H1 (cell line): Measurements from ENCODE around the gene PCDHB3.

ENCODE experiments used
- CEBPB ChIP-seq: IDR thresholded peaks from 2 replicates; pipeline ENCODE4 v1.6.1; 2012; ENCODE audit warnings: low read depth, low read length
- CHD2 ChIP-seq: IDR thresholded peaks from 2 replicates; pipeline ENCODE4 v1.6.1; 2012; ENCODE audit warnings: low read length, improper control_type of control experiment
- EP300 ChIP-seq, 2 experiments: IDR thresholded peaks; 1 replicate in 1 of 2; 2 replicates in 1 of 2; pipeline ENCODE4 v1.6.1; 2011 to 2012; ENCODE audit warnings: low read depth in 2 of 2, low read length in 2 of 2, mild to moderate bottlenecking in 2 of 2, borderline replicate concordance in 1 of 2, inconsistent platforms in 1 of 2, moderate library complexity in 1 of 2
- EZH2 ChIP-seq: fragments of 200-600 bp; sonication (generic); IDR thresholded peaks from 2 replicates; pipeline ENCODE4 v1.7.1; 2012; ENCODE audit warnings: low read depth, mild to moderate bottlenecking, moderate library complexity, low read length, inconsistent platforms; ENCODE audit not compliant: severe bottlenecking
- JUN ChIP-seq: IDR thresholded peaks from 2 replicates; pipeline ENCODE4 v1.6.1; 2011; ENCODE audit warnings: low read depth, mild to moderate bottlenecking, improper control_type of control experiment, low read length
- JUND ChIP-seq: IDR thresholded peaks from 2 replicates; pipeline ENCODE4 v1.6.1; 2011; ENCODE audit warnings: mild to moderate bottlenecking, improper control_type of control experiment, low read length
- POLR2A ChIP-seq, 2 experiments: IDR thresholded peaks; 1 replicate in 1 of 2; 2 replicates in 1 of 2; pipeline ENCODE4 v1.6.1; 2011; ENCODE audit warnings: low read depth in 2 of 2, low read length in 2 of 2, mild to moderate bottlenecking in 2 of 2; ENCODE audit errors: control extremely low read depth in 1 of 2
- RFX5 ChIP-seq: IDR thresholded peaks from 2 replicates; pipeline ENCODE4 v1.6.1; 2011; ENCODE audit warnings: low read depth, low read length, improper control_type of control experiment, borderline replicate concordance
- TF ChIP-seq, protein P1 (sequence below), 3 experiments: IDR thresholded peaks; 1 replicate in 2 of 3; 2 replicates in 1 of 3; pipeline versions ENCODE4 v1.5.1 to v1.6.1; 2011; ENCODE audit warnings: low read length in 3 of 3, mild to moderate bottlenecking in 3 of 3, inconsistent platforms in 2 of 3, low read depth in 1 of 3, moderate library complexity in 1 of 3; ENCODE audit not compliant: insufficient read depth in 1 of 3; ENCODE audit errors: control extremely low read depth in 1 of 3
- TF ChIP-seq, protein P2 (sequence below): IDR thresholded peaks from 2 replicates; pipeline ENCODE4 v1.6.1; 2011; ENCODE audit warnings: low read length, improper control_type of control experiment

DNA sequence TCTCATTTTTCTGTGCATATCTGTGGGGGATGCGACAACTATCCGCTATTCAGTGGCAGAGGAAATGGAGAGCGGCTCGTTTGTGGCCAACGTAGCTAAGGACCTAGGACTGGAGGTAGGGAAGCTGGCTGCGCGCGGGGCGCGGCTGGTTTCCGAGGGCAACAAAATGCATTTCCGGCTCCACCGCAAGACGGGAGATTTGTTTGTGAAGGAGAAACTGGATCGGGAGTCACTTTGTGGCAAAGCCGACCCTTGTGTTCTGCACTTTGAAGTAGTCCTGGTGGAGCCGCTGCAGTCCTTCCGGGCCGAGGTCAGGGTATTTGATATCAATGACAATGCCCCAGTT, 48.8 kb upstream of the PCDHB3 start:
- TF ChIP-seq, protein P1, sequence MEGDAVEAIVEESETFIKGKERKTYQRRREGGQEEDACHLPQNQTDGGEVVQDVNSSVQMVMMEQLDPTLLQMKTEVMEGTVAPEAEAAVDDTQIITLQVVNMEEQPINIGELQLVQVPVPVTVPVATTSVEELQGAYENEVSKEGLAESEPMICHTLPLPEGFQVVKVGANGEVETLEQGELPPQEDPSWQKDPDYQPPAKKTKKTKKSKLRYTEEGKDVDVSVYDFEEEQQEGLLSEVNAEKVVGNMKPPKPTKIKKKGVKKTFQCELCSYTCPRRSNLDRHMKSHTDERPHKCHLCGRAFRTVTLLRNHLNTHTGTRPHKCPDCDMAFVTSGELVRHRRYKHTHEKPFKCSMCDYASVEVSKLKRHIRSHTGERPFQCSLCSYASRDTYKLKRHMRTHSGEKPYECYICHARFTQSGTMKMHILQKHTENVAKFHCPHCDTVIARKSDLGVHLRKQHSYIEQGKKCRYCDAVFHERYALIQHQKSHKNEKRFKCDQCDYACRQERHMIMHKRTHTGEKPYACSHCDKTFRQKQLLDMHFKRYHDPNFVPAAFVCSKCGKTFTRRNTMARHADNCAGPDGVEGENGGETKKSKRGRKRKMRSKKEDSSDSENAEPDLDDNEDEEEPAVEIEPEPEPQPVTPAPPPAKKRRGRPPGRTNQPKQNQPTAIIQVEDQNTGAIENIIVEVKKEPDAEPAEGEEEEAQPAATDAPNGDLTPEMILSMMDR (IDR thresholded peaks at IDR 0.05; ENCODE audit: control extremely low read depth in 1 of 3, insufficient read depth in 1 of 3, low read depth in 1 of 3, low read length in 3 of 3), result no peak
- TF ChIP-seq CHD2 (no peak), POLR2A (IDR thresholded peaks at IDR 0.05; ENCODE audit: control extremely low read depth in 1 of 2, low read depth in 2 of 2, low read length in 2 of 2) (no peak), CEBPB (no peak), JUN (no peak), EP300 (IDR thresholded peaks at IDR 0.05; ENCODE audit: borderline replicate concordance in 1 of 2, low read depth in 2 of 2, low read length in 2 of 2) (no peak), EZH2 (no peak), JUND (no peak), RFX5 (no peak)
- TF ChIP-seq, protein P2, sequence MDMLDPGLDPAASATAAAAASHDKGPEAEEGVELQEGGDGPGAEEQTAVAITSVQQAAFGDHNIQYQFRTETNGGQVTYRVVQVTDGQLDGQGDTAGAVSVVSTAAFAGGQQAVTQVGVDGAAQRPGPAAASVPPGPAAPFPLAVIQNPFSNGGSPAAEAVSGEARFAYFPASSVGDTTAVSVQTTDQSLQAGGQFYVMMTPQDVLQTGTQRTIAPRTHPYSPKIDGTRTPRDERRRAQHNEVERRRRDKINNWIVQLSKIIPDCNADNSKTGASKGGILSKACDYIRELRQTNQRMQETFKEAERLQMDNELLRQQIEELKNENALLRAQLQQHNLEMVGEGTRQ, result no peak
